Mononuclear cell (primary cell): Measurements from ENCODE around the gene ABCA8. TPM values are rescaled to one million over a fixed set of nuclear protein-coding genes. Genes with fewer than 3 reads are reported as not detected.
"Not testable (repeated sequence)": the region's sequence is repeated elsewhere in the genome, so short reads cannot be mapped to it uniquely, and the experiment has no call there.

Experiments
- H3K27me3 ChIP-seq: 2 replicates; pipeline ENCODE4 v1.6.0; 2011; ENCODE audit warnings: low read length, control low read depth; ENCODE audit not compliant: insufficient read depth
- H3K4me1 ChIP-seq: 2 replicates; pipeline ENCODE4 v1.5.1; 2011; ENCODE audit warnings: mild to moderate bottlenecking, low read length, control low read depth; ENCODE audit not compliant: insufficient read depth
- H3K4me3 ChIP-seq: 2 replicates; pipeline ENCODE4 v1.5.1; 2011; ENCODE audit warnings: mild to moderate bottlenecking, low read length, moderate library complexity
- H3K9me3 ChIP-seq: 2 replicates; pipeline ENCODE4 v1.5.1; 2011; ENCODE audit warnings: low read depth, mild to moderate bottlenecking, control low read depth, low read length
- total RNA-seq: library from RNA; depleted of rRNA; stranded (reverse); fragments of >200 nt; gene quantifications from one replicate; pipeline ENCODE4 v1.2.3, GENCODE V29; 2012

The ABCA8 gene
- total RNA-seq, 1 donor: under 0.01 TPM

DNA sequence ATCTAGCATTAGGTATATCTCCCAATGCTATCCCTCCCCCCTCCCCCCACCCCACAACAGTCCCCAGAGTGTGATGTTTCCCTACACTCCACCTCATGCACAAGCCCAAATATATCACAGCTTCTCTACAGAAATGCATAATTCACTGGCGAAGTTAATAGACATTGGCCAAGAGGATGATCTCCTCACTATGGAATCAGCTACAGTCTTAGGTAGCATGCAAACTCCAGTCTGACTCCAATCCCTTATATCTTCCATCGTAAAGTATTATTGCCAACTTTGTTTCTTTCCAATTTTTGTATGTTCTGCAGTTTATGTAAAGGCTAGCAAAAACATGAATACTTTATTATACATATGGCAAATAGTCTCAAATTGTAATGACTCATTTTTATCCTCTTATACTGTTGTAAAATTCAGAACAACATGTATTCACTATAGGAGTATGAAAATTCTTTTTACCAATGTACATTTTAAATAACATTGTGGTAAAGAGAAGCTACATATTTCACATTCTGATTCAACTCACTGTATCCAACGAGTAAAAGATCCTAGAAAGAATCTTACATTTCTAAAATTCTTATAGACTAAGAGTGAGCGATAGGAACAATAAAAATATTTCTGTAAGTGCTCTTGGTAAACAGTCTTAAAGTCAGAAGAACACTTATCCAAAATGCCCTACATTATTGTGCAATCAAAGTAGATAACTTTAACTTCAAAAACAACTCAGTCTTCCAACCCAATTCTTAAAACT, 871 bp downstream of the ABCA8 start:
- Histone ChIP-seq H3K4me1 (no peaks in the 10 kb centered on the region), H3K9me3 (no peaks in the 10 kb centered on the region), H3K27me3 (no peaks in the 10 kb centered on the region), H3K4me3 (no peak overlapping the region)

GRCh38 chr17:68953340-68953997, 1.7 kb downstream of the ABCA8 start:
- no peaks in the 10 kb centered on the region for H3K9me3 ChIP-seq
- no peaks in the 10 kb centered on the region for H3K4me1 ChIP-seq
- H3K27me3 ChIP-seq: no peaks in the 10 kb centered on the region
- H3K4me3 ChIP-seq: no peak overlapping the region

- no peaks in the 10 kb centered on the region for H3K9me3 ChIP-seq
- no peaks in the 10 kb centered on the region for H3K4me1 ChIP-seq
- H3K27me3 ChIP-seq: no peaks in the 10 kb centered on the region
- no peak overlapping the region for H3K4me3 ChIP-seq
These were observed 4.5 kb downstream of the ABCA8 start for GRCh38 chr17:68950725-68951124.

- not testable (repeated sequence) for H3K4me3 ChIP-seq, H3K9me3 ChIP-seq, H3K27me3 ChIP-seq, H3K4me1 ChIP-seq
These were observed 7.3 kb downstream of the ABCA8 start for GRCh38 chr17:68947868-68948267.

GRCh38 chr17:68944435-68945035, 10.7 kb downstream of the ABCA8 start:
- H3K27me3 ChIP-seq: no peaks in the 10 kb centered on the region
- no peaks in the 10 kb centered on the region for H3K4me1 ChIP-seq
- no peaks in the 10 kb centered on the region for H3K9me3 ChIP-seq
- H3K4me3 ChIP-seq: no peak overlapping the region

GRCh38 chr17:68943812-68944182, 11.4 kb downstream of the ABCA8 start:
- H3K4me1 ChIP-seq, H3K4me3 ChIP-seq, H3K9me3 ChIP-seq, H3K27me3 ChIP-seq: not testable (repeated sequence)

DNA sequence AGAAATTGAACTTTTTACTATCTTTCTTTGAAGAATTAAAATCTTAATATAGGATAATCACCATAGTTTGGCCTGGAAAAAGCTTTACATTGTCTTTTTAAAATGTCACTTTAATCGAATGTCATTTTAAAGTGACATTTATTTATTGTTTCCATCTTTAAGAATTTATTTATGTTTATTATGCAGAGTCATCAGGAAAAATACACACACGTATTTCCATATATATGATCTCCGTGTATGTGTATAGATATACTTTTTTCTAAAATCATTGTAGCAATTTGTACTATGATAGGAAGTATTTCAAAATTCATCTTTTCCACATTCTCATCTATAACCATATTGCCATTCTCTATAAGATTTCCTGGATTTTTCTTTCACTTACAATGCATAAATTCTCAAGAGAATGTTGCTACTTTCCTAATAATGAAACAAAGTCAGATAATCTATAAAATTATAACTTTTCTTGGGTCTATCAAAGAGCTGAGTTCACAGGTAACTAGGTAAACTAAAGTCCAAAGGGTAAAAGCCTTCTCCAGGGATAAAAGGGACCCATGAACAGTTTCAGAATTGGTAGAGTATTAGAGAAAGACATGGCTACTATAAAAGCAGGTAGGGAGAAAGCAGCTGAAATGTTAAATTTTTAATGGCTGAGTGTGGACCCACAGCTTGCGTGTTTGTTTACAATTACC, 11.9 kb downstream of the ABCA8 start:
- Histone ChIP-seq H3K4me3 (no peak overlapping the region), H3K4me1 (no peaks in the 10 kb centered on the region), H3K9me3 (no peaks in the 10 kb centered on the region), H3K27me3 (no peaks in the 10 kb centered on the region)

GRCh38 chr17:68942389-68942788, 12.8 kb downstream of the ABCA8 start:
- Histone ChIP-seq H3K4me1 (no peaks in the 10 kb centered on the region), H3K27me3 (no peaks in the 10 kb centered on the region), H3K4me3 (no peak overlapping the region), H3K9me3 (no peaks in the 10 kb centered on the region)

DNA sequence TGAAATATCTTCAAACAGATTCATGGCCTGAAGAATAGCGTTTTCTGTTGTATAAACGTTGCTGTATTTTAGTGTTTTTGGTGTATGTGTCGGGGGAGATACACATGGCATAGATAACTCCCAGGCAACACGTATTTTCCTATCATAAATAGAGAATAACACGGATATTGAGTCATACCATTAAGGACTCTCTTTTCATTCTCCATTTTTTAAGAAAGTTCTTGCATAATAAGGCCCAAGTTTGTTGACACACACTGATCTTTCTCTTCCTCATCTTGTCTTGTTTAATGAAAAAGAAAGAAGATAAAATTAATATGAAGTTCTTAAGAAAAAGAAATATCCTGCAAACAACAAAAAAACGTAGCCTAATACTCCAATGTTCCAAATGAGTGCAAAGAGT, 13.4 kb downstream of the ABCA8 start:
- H3K4me3 ChIP-seq: no peak overlapping the region
- no peaks in the 10 kb centered on the region for H3K27me3 ChIP-seq
- H3K9me3 ChIP-seq: no peaks in the 10 kb centered on the region
- H3K4me1 ChIP-seq: no peaks in the 10 kb centered on the region

DNA sequence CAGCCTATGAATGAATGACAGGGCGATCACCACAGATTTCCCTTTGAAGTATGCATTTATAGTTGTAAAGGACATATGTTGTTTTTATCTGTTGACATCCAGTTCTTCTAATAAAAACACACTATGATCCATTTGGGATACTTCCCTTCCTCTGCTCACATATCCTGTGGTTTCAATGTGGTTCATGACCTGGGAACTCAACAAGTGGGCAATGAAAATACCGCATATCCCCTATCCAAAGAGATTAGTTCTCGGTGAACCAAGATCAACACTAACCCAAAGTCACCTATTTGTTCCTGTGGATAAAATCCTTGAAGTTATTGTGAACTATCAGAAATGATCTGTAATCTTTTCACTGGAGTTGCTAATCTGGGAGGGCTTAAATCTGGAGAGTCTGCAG, 16.0 kb downstream of the ABCA8 start:
- no peaks in the 10 kb centered on the region for H3K4me1 ChIP-seq
- no peak overlapping the region for H3K4me3 ChIP-seq
- H3K27me3 ChIP-seq: no peaks in the 10 kb centered on the region
- no peaks in the 10 kb centered on the region for H3K9me3 ChIP-seq

- no peaks in the 10 kb centered on the region for H3K4me1 ChIP-seq
- H3K9me3 ChIP-seq: no peaks in the 10 kb centered on the region
- H3K4me3 ChIP-seq: no peak overlapping the region
- H3K27me3 ChIP-seq: no peaks in the 10 kb centered on the region
These were observed 17.2 kb downstream of the ABCA8 start for GRCh38 chr17:68937890-68938514.

DNA sequence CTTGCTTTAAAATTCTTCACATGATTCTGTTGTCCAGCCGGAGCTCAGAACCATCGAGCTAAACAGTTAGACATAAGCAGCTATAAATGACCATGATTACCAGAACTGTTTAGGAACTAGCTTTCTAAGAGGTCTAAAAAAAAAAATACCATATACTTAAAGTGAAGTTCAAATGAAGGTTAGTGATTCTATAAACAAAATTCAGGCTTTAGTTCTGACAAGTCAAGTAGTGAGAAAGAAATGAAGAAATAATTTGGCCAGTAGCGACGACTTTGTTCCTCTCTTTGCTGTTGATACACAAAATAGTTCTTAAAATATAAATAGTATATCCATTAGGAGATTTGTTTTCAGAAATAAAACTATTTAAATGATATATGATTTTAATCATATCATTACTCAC, 27.7 kb downstream of the ABCA8 start:
- H3K4me3 ChIP-seq: no peak overlapping the region
- H3K27me3 ChIP-seq: no peaks in the 10 kb centered on the region
- H3K9me3 ChIP-seq: no peaks in the 10 kb centered on the region

GRCh38 chr17:68924793-68925720, 30.1 kb downstream of the ABCA8 start:
- no peaks in the 10 kb centered on the region for H3K27me3 ChIP-seq
- no peak overlapping the region for H3K4me3 ChIP-seq
- no peaks in the 10 kb centered on the region for H3K9me3 ChIP-seq
- no peaks in the 10 kb centered on the region for H3K4me1 ChIP-seq

More for the DNA sequence above, 27.7 kb downstream of the ABCA8 start:
- no peaks in the 10 kb centered on the region for H3K4me1 ChIP-seq

- Histone ChIP-seq H3K4me1 (peaks cover 13% of the 10 kb centered on the region), H3K27me3 (no peaks in the 10 kb centered on the region), H3K4me3 (no peak overlapping the region), H3K9me3 (no peaks in the 10 kb centered on the region)
These were observed 44.3 kb downstream of the ABCA8 start for GRCh38 chr17:68910789-68911431.
